ENCODE measurements around the gene OASL. TPM values are rescaled to one million over a fixed set of nuclear protein-coding genes. Genes with fewer than 3 reads are reported as not detected.

OASL gene
- polyA plus RNA-seq, 6 donors from 2014 or later = 0.65 to 4.4 (median 0.84) TPM; not detected in 1

DNA sequence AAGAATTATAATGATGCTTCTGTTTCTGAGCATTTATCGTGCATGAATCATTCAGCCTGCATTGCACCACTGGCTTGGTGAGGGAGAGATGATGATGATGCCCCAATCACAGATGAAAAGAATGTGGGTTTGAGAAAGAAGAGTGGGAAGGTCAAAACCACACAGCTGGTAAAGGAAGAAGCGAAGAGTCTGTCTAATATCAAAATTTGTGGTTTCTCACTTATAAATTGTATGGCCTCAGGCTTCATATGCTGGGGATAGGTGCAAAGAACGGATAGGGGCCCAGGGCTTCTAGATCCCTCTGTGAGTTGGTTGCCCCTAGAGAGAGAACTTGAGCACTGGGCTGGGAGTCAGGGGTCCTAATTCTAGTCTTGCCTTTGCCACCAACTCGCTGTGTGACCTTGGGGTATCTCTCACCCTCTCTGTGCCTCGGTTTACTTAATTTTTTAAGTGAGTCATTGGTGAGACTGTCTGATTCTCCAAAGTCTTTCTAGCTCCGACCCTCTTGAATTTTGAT, 2.2 kb downstream of the OASL start:
- Mint-ChIP-seq H3K36me3 (no peaks in the 10 kb centered on the region), H3K9me3 (peaks cover 0 to 5% (median 0%) of the 10 kb centered on the region in 7 donors), H3K4me1 (peaks cover 16 to 34% (median 20%) of the 10 kb centered on the region in 3 donors), H3K27ac (peak overlapping the region in 1 of 6 donors; percentile 81), H3K4me3 (peak overlapping the region in 3 of 8 donors; percentile 13 to 18 (median 16)), H3K27me3 (peaks cover 53 to 69% (median 61%) of the 10 kb centered on the region in 3 donors)
- no peak for DNase-seq
- no peak for ATAC-seq (ENCODE audit: low read depth in 2 of 2)

DNA sequence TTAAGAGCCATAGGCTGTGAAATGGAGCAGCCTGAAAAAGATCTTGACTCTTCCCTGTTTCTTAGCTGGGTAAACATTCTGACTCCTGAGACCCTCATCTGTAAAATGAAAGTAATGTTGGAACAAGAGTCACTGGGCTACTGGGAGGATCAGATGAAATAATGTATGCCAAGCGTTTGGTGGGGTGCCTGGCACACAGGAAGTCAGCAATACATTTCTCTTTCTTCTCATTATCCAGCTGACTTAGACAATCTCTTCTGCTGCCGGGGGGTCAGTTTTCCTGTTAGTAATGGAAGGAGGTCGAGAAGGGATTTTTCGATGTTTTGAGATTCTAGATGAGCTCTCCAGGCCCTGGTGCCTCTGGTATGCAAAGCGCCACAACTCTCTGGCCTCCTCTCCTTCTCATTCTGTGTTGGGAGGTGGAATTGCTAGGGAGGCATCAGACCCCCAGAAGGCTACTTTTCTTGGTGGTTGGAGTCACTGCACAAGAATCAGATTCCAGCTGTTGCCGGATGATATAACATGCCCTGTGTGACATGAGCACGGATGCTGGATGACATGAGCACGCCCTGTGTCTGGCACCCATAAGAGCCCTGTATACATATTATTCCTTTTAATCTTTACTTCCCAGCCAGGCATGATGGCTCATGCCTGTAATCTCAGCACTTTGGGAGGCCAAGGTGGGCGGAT, 4.3 kb downstream of the OASL start:
- no peaks in the 10 kb centered on the region for H3K36me3 Mint-ChIP-seq
- H3K27ac Mint-ChIP-seq = peak overlapping the region in 1 of 6 donors; percentile 76
- no peak overlapping the region for H3K4me3 Mint-ChIP-seq
- H3K9me3 Mint-ChIP-seq = peaks cover 0 to 5% (median 0%) of the 10 kb centered on the region in 7 donors
- no peak for DNase-seq
- no peak for ATAC-seq (ENCODE audit: low read depth in 2 of 2)
- H3K27me3 Mint-ChIP-seq = peaks cover 47 to 63% (median 52%) of the 10 kb centered on the region in 3 donors
- peaks cover 16 to 32% (median 20%) of the 10 kb centered on the region in 3 donors for H3K4me1 Mint-ChIP-seq

DNA sequence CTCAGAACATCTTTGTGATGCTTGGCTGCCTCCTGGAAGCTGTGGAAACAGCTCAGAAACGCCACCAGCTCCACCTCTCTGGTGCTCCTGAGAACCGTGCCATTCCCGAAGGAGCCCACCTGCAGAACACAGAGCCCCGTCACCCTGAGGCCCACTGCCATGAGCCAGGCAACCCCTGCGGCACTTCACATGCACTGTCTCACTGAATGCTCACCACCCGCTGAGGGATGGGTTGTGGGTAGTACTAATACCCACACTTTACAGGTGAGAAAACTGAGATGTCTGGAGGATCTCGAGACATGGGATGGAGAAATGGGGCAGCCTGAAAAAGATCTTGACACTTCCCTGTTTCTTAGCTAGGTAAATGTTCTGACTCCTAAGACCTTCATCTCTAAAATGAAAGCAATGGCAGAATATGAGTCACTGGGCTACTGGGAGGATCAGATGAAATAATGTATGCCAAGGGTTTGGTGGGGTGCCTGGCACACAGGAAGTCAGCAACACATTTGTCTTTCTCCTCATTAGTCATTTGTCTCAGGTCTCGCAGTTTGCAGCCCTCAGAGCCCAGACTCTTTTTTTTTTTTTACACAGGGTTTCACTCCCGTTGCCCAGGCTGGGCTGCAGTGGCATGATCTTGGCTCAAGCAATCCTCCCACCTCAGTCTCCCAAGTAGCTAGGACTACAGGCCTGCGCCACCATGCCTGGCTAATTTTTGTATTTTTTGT, 5.3 kb downstream of the OASL start:
- no peak for DNase-seq
- ATAC-seq (ENCODE audit: low read depth in 2 of 2) = no peak
- Mint-ChIP-seq H3K27me3 (peaks cover 39 to 53% (median 46%) of the 10 kb centered on the region in 3 donors), H3K36me3 (no peaks in the 10 kb centered on the region), H3K4me3 (no peak overlapping the region), H3K4me1 (peaks cover 12 to 22% (median 13%) of the 10 kb centered on the region in 3 donors), H3K27ac (no peak overlapping the region), H3K9me3 (peaks cover 0 to 5% (median 0%) of the 10 kb centered on the region in 7 donors)

- Mint-ChIP-seq H3K36me3 (no peaks in the 10 kb centered on the region), H3K9me3 (no peaks in the 10 kb centered on the region), H3K27ac (peak overlapping the region in 1 of 6 donors; percentile 46)
Observed at GRCh38 chr12:121030576-121031212, 8.4 kb downstream of the OASL start.

GRCh38 chr12:121026274-121027045, 12.6 kb downstream of the OASL start:
- H3K4me1 Mint-ChIP-seq = no peaks in the 10 kb centered on the region
- ATAC-seq (ENCODE audit: low read depth in 2 of 2) = no peak
- peaks cover 0 to 7% of the 10 kb centered on the region in 2 donors for H3K36me3 Mint-ChIP-seq
- H3K27me3 Mint-ChIP-seq = peaks cover 18 to 29% (median 26%) of the 10 kb centered on the region in 3 donors
- H3K9me3 Mint-ChIP-seq = no peaks in the 10 kb centered on the region
- H3K4me3 Mint-ChIP-seq = no peak overlapping the region
- H3K27ac Mint-ChIP-seq = no peak overlapping the region
- DNase-seq = no peak

More at GRCh38 chr12:121030576-121031212, 8.4 kb downstream of the OASL start:
- peaks cover 44 to 65% (median 49%) of the 10 kb centered on the region in 3 donors for H3K27me3 Mint-ChIP-seq
- no peak overlapping the region for H3K4me3 Mint-ChIP-seq
- DNase-seq = no peak
- peaks cover 0 to under 1% (median 0%) of the 10 kb centered on the region in 3 donors for H3K4me1 Mint-ChIP-seq
- no peak for ATAC-seq (ENCODE audit: low read depth in 2 of 2)

DNA sequence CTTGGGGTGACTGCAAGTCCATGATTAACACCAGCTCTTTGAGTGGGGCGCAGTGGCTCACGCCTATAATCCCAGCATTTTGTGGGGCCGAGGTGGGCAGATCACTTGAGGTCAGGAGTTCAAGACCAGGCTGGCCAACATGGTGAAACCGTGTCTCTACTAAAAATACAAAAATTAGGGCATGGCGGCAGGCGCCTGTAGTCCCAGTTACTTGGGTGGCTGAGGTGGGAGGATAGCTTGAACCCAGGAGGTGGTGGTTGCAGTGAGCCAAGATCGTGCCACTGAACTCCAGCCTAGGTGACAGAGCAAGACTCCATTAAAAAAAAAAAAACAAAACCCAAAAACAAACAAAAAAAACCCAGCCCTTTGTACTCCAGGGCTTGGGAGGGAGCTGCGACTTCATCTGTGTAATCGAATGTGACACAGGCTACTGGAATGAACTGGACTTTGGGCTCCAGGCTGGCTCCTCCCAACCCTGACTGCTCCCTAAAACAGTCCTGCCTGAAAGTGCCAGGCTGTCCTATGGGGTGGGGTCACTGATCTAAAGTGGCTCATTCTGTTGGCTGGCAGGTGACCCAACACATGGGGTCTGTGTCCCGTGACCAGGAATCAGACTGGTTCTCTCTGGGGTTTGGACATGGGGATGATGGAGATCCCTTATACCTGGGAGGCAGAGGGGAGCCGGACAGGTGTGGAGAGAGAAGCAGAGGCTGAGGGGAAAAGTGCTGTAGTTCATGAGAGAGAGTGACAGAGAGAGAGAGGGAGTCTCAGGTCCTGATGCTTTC, 13.4 kb downstream of the OASL start:
- Mint-ChIP-seq H3K4me1 (no peaks in the 10 kb centered on the region), H3K9me3 (no peaks in the 10 kb centered on the region), H3K4me3 (peak overlapping the region in 2 of 8 donors; percentile 53 to 56), H3K27me3 (peaks cover 17 to 23% (median 18%) of the 10 kb centered on the region in 3 donors), H3K36me3 (peaks cover 0 to 7% of the 10 kb centered on the region in 2 donors), H3K27ac (no peak overlapping the region)
- DNase-seq (no peak), ATAC-seq (ENCODE audit: low read depth in 2 of 2) (no peak)

DNA sequence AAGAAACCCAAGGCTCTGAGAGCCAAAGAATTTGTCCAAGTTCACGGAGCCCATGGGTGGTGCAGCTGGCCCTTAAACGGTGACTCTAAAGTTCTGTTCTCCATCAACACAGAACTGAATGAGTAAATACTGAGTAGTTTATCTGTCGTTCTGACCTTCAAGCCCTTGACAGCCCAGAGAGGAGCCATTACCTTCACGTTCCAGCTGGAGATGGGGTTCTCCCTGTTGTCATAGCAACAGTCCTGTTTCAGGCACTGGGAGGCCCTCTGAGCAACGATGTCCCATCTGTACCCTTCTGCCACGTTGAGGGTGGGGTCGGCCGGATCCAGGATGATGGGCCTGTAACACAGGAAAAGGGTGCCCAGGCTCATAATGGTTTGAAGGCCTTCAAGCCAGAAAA, 15.2 kb downstream of the OASL start:
- Mint-ChIP-seq H3K27ac (no peak overlapping the region), H3K27me3 (peaks cover 14 to 23% (median 18%) of the 10 kb centered on the region in 3 donors), H3K4me1 (no peaks in the 10 kb centered on the region), H3K36me3 (peaks cover 0 to 7% of the 10 kb centered on the region in 2 donors), H3K4me3 (no peak overlapping the region), H3K9me3 (no peaks in the 10 kb centered on the region)
- DNase-seq = no peak
- ATAC-seq (ENCODE audit: low read depth in 2 of 2) = no peak

DNA sequence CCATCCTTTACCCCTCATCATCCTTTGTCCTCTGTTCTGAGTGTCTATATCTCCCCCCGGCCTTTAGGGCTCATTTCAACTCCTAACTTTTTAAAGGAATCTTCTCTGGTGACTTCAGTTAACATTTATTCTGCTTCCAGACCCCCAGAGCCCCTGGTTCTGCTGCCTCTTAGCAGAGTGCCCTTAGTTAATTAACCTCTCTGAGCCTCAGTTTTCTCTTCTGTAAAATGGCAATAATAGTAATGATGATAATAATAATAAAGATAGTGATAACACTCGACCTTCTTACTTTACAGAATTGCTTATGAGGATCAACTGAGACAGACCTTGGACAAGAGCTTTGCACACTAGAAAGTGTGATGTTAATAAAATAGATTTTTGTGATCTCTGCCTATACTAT, 16.3 kb downstream of the OASL start:
- ATAC-seq (ENCODE audit: low read depth in 2 of 2) = no peak
- Mint-ChIP-seq H3K27ac (no peak overlapping the region), H3K4me3 (no peak overlapping the region), H3K27me3 (peaks cover 9 to 18% (median 16%) of the 10 kb centered on the region in 3 donors), H3K4me1 (no peaks in the 10 kb centered on the region), H3K36me3 (peaks cover 0 to 7% of the 10 kb centered on the region in 2 donors), H3K9me3 (no peaks in the 10 kb centered on the region)
- DNase-seq = no peak

- peaks cover 8 to 18% (median 9%) of the 10 kb centered on the region in 3 donors for H3K27me3 Mint-ChIP-seq
- H3K36me3 Mint-ChIP-seq = peaks cover 0 to 7% of the 10 kb centered on the region in 2 donors
- H3K27ac Mint-ChIP-seq = no peak overlapping the region
- DNase-seq (no peak), ATAC-seq (ENCODE audit: low read depth in 2 of 2) (no peak)
- H3K9me3 Mint-ChIP-seq = no peaks in the 10 kb centered on the region
- no peak overlapping the region for H3K4me3 Mint-ChIP-seq
- peaks cover 0 to under 1% (median 0%) of the 10 kb centered on the region in 3 donors for H3K4me1 Mint-ChIP-seq
Observed at GRCh38 chr12:121021754-121022153, 17.3 kb downstream of the OASL start.

GRCh38 chr12:121018860-121019617, 20.0 kb downstream of the OASL start:
- ATAC-seq (ENCODE audit: low read depth in 2 of 2) = no peak
- peaks cover 0 to 8% (median 4%) of the 10 kb centered on the region in 3 donors for H3K27me3 Mint-ChIP-seq
- DNase-seq = no peak
- H3K9me3 Mint-ChIP-seq = no peaks in the 10 kb centered on the region
- H3K36me3 Mint-ChIP-seq = peaks cover 0 to 11% of the 10 kb centered on the region in 2 donors
- no peak overlapping the region for H3K4me3 Mint-ChIP-seq
- peak overlapping the region in 1 of 6 donors; percentile 21 for H3K27ac Mint-ChIP-seq
- H3K4me1 Mint-ChIP-seq = peaks cover 14 to 18% (median 16%) of the 10 kb centered on the region in 3 donors

- Mint-ChIP-seq H3K27ac (no peak overlapping the region), H3K4me1 (peaks cover 14 to 18% (median 16%) of the 10 kb centered on the region in 3 donors), H3K4me3 (peak overlapping the region in 1 of 8 donors; percentile 37)
Observed at GRCh38 chr12:121017966-121018491, 21.0 kb downstream of the OASL start.

More at GRCh38 chr12:121017966-121018491, 21.0 kb downstream of the OASL start:
- no peak for DNase-seq
- H3K9me3 Mint-ChIP-seq = no peaks in the 10 kb centered on the region
- no peak for ATAC-seq (ENCODE audit: low read depth in 2 of 2)
- H3K27me3 Mint-ChIP-seq = peaks cover 0 to 5% (median 3%) of the 10 kb centered on the region in 3 donors
- H3K36me3 Mint-ChIP-seq = peaks cover 0 to 10% of the 10 kb centered on the region in 2 donors
